Body of pancreas (tissue), 4 donors: Measurements from ENCODE around the gene IFNGR1. TPM values are rescaled to one million over a fixed set of nuclear protein-coding genes. Genes with fewer than 3 reads are reported as not detected.
"Not testable (repeated sequence)": the region's sequence is repeated elsewhere in the genome, so short reads cannot be mapped to it uniquely, and the experiment has no call there.

ENCODE experiments used
- ATAC-seq: fragments of 150-250 bp; one replicate; pipeline ENCODE4 v1.9.1; 2016
- DNase-seq, 4 donors: peaks; one replicate each; pipeline ENCODE4 v3.0.0-alpha.2; 2019
- H3K27ac ChIP-seq, 4 donors: fragments of 200-600 bp; sonication (generic); 1 replicate in 3 of 4; 2 replicates in 1 of 4; pipeline versions ENCODE4 v1.5.1 to v1.6.1; 2016 to 2019; ENCODE audit warnings: mild to moderate bottlenecking in 1 of 4, mixed read lengths in 1 of 4, moderate library complexity in 1 of 4
- H3K27me3 ChIP-seq, 2 donors: fragments of 200-600 bp; sonication (generic); one replicate each; pipeline ENCODE4 v1.6.0; 2016; ENCODE audit warnings: mild to moderate bottlenecking in 1 of 2
- H3K36me3 ChIP-seq, 2 donors: fragments of 200-600 bp; sonication (generic); replicated peaks in 1 of 2; 2 replicates each; pipeline ENCODE4 v1.5.1; 2016; ENCODE audit warnings: low read depth in 2 of 2; ENCODE audit not compliant: insufficient read depth in 1 of 2
- H3K4me1 ChIP-seq: fragments of 200-600 bp; sonication (generic); one replicate; pipeline ENCODE4 v1.6.0; 2016
- H3K4me3 ChIP-seq, 2 donors: fragments of 200-600 bp; sonication (generic); 1 replicate in 1 of 2; 2 replicates in 1 of 2; pipeline ENCODE4 v1.5.1; 2016 to 2019
- H3K9me3 ChIP-seq, 3 donors: fragments of 200-600 bp; sonication (generic); 1 replicate in 2 of 3; 2 replicates in 1 of 3; pipeline ENCODE4 v1.5.1; 2016
- POLR2A ChIP-seq, 3 donors: fragments of 450-650 bp; IDR thresholded peaks; one replicate each; pipeline ENCODE4 v1.6.1; 2016; ENCODE audit warnings: antibody characterized with exemption in 3 of 3, mild to moderate bottlenecking in 2 of 3
- WGBS, 2 donors: methylation state at CpG; one replicate each; pipeline ENCODE4 v1.1.5; 2017; 5-methylcytosine and 5-hydroxymethylcytosine counted together
- intact Hi-C: fragments of 100-400 bp; cut with DNase I; formaldehyde crosslinking; loops from one replicate; pipeline ENCODE4 v1.15.1; 2023
- total RNA-seq, 2 donors: library from RNA; depleted of rRNA; stranded (reverse); fragments of >200 nt; gene quantifications; one replicate each; pipeline ENCODE4 v1.1.0, GENCODE V29; 2016
- TF ChIP-seq, protein P1 (sequence below), 7 experiments: fragments of 450-650 bp in 4 of 7; fragments of 200-600 bp in 3 of 7; sonication (generic) in 3 of 7; IDR thresholded peaks; one replicate each; pipeline ENCODE4 v1.5.1; 2016 to 2019; ENCODE audit warnings: antibody characterized with exemption in 7 of 7

Gene IFNGR1
- total RNA-seq, 2 donors from 2014 or later: 12.9 to 36.6 TPM

DNA sequence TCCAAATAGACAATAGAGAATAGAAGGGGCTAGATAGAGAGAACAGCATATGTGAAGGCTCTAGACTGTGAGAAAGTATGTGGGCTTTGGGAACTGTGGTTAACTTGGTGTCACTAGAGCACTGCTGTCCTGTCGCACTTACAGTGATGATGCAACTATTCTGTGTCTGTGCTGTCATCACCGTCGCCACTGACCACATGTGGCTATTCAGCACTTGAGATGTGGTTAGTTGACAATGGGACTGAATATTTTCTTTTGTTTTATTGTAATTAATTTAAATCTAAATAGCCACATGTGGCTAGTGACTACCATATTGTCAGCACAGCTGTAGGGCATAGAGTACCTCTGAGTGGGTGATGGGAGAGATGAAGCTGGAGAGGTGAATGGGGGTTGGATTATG lies 39.0 kb upstream of the IFNGR1 start:
- TF ChIP-seq POLR2A (IDR thresholded peaks at IDR 0.05): no peak
- TF ChIP-seq, protein P1, sequence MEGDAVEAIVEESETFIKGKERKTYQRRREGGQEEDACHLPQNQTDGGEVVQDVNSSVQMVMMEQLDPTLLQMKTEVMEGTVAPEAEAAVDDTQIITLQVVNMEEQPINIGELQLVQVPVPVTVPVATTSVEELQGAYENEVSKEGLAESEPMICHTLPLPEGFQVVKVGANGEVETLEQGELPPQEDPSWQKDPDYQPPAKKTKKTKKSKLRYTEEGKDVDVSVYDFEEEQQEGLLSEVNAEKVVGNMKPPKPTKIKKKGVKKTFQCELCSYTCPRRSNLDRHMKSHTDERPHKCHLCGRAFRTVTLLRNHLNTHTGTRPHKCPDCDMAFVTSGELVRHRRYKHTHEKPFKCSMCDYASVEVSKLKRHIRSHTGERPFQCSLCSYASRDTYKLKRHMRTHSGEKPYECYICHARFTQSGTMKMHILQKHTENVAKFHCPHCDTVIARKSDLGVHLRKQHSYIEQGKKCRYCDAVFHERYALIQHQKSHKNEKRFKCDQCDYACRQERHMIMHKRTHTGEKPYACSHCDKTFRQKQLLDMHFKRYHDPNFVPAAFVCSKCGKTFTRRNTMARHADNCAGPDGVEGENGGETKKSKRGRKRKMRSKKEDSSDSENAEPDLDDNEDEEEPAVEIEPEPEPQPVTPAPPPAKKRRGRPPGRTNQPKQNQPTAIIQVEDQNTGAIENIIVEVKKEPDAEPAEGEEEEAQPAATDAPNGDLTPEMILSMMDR (IDR thresholded peaks at IDR 0.05): no peak
- ATAC-seq: no peak
- peaks cover 16% of the 10 kb centered on the region for H3K4me1 ChIP-seq
- H3K4me3 ChIP-seq: no peak overlapping the region
- no peaks in the 10 kb centered on the region for H3K36me3 ChIP-seq
- H3K27ac ChIP-seq: no peak overlapping the region
- no peaks in the 10 kb centered on the region for H3K9me3 ChIP-seq
- intact Hi-C loops: no loop called here
- 78 to 91% methylated on average over 3 of the region's 3 CpGs for WGBS, 2 donors
- peak in 1 of 4 donors; percentile 46 for DNase-seq
- H3K27me3 ChIP-seq: no peaks in the 10 kb centered on the region

DNA sequence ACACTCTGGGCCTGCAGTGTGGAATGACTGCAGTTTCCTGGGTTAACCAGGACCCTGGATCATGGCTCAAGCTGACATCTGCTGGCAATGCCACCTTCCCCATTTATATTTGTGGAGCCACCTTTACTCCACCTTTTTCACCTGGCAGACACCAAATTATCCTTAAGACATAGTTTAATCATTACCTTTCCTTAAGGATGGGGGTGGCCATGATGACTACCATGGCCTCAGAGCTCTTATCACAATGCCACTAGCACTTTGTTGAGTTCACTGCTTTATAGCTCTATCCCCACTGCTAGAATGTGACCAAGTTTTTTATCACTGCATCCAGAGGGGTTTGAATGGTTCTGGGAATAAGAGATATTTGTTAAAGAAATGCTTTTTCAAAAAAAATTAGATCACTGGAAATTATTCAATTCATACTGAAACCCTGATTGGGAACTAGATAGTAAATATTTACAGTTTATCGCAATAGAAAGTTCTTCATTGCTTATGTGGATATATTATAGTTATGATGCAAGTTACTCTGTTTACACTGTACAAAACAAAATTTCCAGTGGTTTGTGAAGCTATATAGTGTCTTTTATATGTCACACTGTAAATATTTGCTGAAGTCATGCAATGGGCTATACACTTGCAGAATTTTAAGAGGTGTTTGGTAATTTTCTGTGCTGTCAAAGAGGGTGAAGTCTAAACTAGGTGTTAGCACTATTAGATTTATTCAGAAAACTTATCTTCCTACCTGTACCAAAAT lies 37.3 kb upstream of the IFNGR1 start:
- Histone ChIP-seq H3K4me3 (no peak overlapping the region), H3K27ac (no peak overlapping the region), H3K27me3 (no peaks in the 10 kb centered on the region), H3K36me3 (no peaks in the 10 kb centered on the region), H3K9me3 (no peaks in the 10 kb centered on the region), H3K4me1 (peaks cover 8% of the 10 kb centered on the region)
- DNase-seq (no peak), ATAC-seq (no peak)
- TF ChIP-seq, protein P1 (IDR thresholded peaks at IDR 0.05): no peak
- no peak for TF ChIP-seq POLR2A (IDR thresholded peaks at IDR 0.05)
- intact Hi-C loops: no loop called here
- WGBS, 2 donors: 96 to 97% methylated on average over 1 of the region's 1 CpG

DNA sequence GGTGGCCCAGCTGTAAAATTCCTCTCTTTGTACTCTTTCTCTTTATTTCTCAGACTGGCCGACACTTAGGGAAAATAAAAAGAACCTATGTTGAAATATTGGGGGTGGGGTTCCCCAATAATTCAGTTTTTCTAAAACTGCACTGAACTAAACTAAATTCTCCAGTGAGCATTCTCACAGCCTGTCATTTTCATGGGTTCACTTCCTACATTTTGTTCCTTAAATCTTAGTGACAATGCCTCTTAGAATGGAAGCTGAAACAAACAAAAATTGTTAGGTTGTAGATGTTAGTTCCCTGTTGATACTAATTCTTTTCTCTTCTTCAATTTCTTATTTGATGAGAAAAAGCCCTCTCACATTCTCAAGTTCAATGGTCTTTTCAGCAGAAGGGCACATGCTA lies 35.8 kb upstream of the IFNGR1 start:
- no peak overlapping the region for H3K4me3 ChIP-seq
- H3K36me3 ChIP-seq: no peaks in the 10 kb centered on the region
- TF ChIP-seq, protein P1 (IDR thresholded peaks at IDR 0.05): no peak
- TF ChIP-seq POLR2A (IDR thresholded peaks at IDR 0.05): no peak
- no peak for ATAC-seq
- no peaks in the 10 kb centered on the region for H3K9me3 ChIP-seq
- no peak overlapping the region for H3K27ac ChIP-seq
- H3K4me1 ChIP-seq: no peaks in the 10 kb centered on the region
- no peaks in the 10 kb centered on the region for H3K27me3 ChIP-seq
- WGBS, 2 donors: 57% methylated on average over 1 of the region's 1 CpG; no CpG with 5 or more reads in 1 of the 2 donors
- intact Hi-C loops: no loop called here
- no peak for DNase-seq

DNA sequence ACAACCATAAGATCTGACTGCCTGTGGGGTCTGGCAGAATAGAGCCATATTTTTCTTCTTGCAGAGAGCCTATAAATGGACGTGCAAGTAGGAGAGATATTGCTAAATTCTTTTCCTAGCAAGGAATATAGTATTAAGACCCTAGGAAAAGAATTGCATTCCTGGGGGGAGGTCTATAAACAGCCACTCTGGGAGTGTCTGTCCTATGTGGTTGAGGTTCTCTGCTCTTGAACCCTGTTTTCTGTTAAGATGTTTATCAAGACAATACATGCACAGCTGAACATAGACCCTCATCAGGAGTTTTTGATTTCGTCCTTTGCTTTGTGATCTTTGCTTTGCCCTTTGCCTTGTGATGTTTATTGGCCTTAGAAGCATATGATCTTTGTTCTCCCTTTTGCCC lies 35.2 kb upstream of the IFNGR1 start:
- H3K36me3 ChIP-seq, ATAC-seq, H3K4me3 ChIP-seq, H3K27me3 ChIP-seq, intact Hi-C loops, H3K4me1 ChIP-seq, DNase-seq, H3K27ac ChIP-seq, H3K9me3 ChIP-seq: not testable (repeated sequence)
- WGBS, 2 donors: 68 to 76% methylated on average over 2 of the region's 2 CpGs

- WGBS, 2 donors: 70 to 81% methylated on average over 4 of the region's 4 CpGs
- Histone ChIP-seq H3K27ac (no peak overlapping the region), H3K4me1 (peaks cover 8% of the 10 kb centered on the region), H3K27me3 (no peaks in the 10 kb centered on the region), H3K4me3 (no peak overlapping the region), H3K9me3 (no peaks in the 10 kb centered on the region), H3K36me3 (no peaks in the 10 kb centered on the region)
- ATAC-seq (no peak), DNase-seq (peak in 1 of 4 donors; percentile 47)
- TF ChIP-seq POLR2A (IDR thresholded peaks at IDR 0.05): no peak
- TF ChIP-seq, protein P1 (IDR thresholded peaks at IDR 0.05): no peak
- intact Hi-C loops: no loop called here
Observed at GRCh38 chr6:137248702-137249101, 29.5 kb upstream of the IFNGR1 start.
